Thyroid gland (tissue), 4 donors: Measurements from ENCODE around the gene TMEM18. TPM values are rescaled to one million over a fixed set of nuclear protein-coding genes. Genes with fewer than 3 reads are reported as not detected.

Source experiments
- DNase-seq, 2 donors: peaks; one replicate each; pipeline ENCODE4 v3.0.0-alpha.2; 2019
- H3K27ac ChIP-seq, 3 donors: fragments of 200-600 bp; sonication (generic); 1 replicate in 2 of 3; 2 replicates in 1 of 3; pipeline ENCODE4 v1.5.1; 2016 to 2019; ENCODE audit warnings: mild to moderate bottlenecking in 1 of 3, moderate library complexity in 1 of 3
- H3K27me3 ChIP-seq: fragments of 200-600 bp; sonication (generic); one replicate; pipeline ENCODE4 v1.5.1; 2019
- H3K36me3 ChIP-seq, 2 donors: fragments of 200-600 bp; sonication (generic); one replicate each; pipeline ENCODE4 v1.5.1; 2016 to 2019
- H3K4me1 ChIP-seq, 2 donors: fragments of 200-600 bp; sonication (generic); one replicate each; pipeline ENCODE4 v1.5.1; 2017 to 2019
- H3K4me3 ChIP-seq, 3 donors: fragments of 200-600 bp; sonication (generic); replicated peaks in 1 of 3; 1 replicate in 2 of 3; 2 replicates in 1 of 3; pipeline ENCODE4 v1.5.1; 2016; ENCODE audit warnings: mild to moderate bottlenecking in 1 of 3
- H3K9me3 ChIP-seq: fragments of 200-600 bp; sonication (generic); one replicate; pipeline ENCODE4 v1.5.1; 2017
- CTCF ChIP-seq, 6 experiments: fragments of 200-600 bp in 3 of 6; fragments of 450-650 bp in 3 of 6; sonication (generic) in 3 of 6; IDR thresholded peaks; one replicate each; pipeline ENCODE4 v1.5.1; 2016 to 2019; ENCODE audit warnings: antibody characterized with exemption in 6 of 6, mild to moderate bottlenecking in 2 of 6, inconsistent platforms in 1 of 6, moderate library complexity in 1 of 6
- POLR2A ChIP-seq, 2 donors: fragments of 450-650 bp; IDR thresholded peaks; one replicate each; pipeline ENCODE4 v1.6.1; 2017; ENCODE audit warnings: antibody characterized with exemption in 2 of 2, mild to moderate bottlenecking in 2 of 2, moderate library complexity in 1 of 2
- WGBS, 2 donors: methylation state at CpG; one replicate each; pipeline ENCODE4 v1.1.5; 2017; 5-methylcytosine and 5-hydroxymethylcytosine counted together
- intact Hi-C: fragments of 100-400 bp; cut with DNase I; formaldehyde crosslinking; loops from one replicate; pipeline ENCODE4 v1.15.1; 2023
- total RNA-seq, 4 donors: library from RNA; depleted of rRNA; stranded (reverse); fragments of >200 nt; gene quantifications; one replicate each; pipeline ENCODE4 v1.2.3, GENCODE V29; 2016

The TMEM18 gene
- total RNA-seq, 4 donors from 2014 or later, result 22.2 to 32.0 (median 28.7) TPM

DNA sequence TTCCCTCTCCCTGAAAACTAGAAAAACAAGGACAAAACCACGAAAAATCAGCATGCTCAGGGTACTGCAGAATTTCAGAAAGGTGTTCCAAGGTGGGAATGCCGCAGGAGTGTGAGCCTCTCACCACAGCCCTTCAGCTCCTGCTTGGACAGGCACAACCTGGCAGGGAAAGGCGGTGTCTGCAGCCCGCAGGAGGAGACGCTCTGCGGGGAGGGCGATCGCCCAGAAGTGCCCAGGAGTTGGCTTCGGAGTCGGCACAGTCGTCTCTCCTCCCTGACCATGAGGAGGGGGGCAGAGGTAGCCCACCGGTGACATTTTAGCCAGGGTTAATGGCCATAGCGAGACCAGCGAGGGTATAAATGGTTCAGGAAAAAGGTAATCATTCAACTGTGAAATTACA is 57.2 kb downstream of the TMEM18 start:
- peak overlapping the region in 1 of 3 donors; percentile 53 for H3K27ac ChIP-seq
- peak overlapping the region in 1 of 3 donors; percentile 2 for H3K4me3 ChIP-seq
- DNase-seq, result peak; percentile 54 to 63
- no peaks in the 10 kb centered on the region for H3K27me3 ChIP-seq
- intact Hi-C loops, result no loop called here
- H3K36me3 ChIP-seq, result no peaks in the 10 kb centered on the region
- H3K9me3 ChIP-seq, result no peaks in the 10 kb centered on the region
- 45 to 61% methylated on average over 14 of the region's 14 CpGs for WGBS, 2 donors
- TF ChIP-seq CTCF (IDR thresholded peaks at IDR 0.05), result no peak
- no peak for TF ChIP-seq POLR2A (IDR thresholded peaks at IDR 0.05)
- peaks cover 0 to 5% of the 10 kb centered on the region in 2 donors for H3K4me1 ChIP-seq

DNA sequence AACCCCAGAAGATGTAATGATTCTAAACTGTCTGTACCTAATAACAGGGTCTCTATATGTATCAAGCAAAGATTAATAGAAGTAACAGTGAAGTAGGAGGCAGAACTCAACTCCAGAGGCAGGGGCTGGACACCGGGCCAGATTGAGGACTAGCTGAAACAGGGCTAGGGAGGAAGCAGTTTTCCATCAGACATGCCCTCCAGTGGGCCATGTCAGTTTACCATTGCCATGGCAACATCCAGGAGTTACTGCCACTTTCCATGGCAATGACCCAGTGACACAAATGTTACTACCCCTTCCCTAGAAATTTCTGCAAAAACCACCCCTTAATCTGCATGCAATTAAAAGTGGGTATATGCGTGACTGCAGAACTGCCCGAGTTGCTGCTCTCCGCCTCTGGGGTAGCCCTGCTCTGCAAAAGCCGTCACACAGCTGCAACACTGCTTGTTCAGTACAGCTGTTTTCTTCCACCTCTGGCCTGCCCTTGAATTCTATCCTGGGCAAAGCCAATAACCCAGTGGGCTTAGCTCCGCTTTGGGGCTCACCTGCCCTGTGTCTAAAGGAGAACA is 58.7 kb downstream of the TMEM18 start:
- peaks cover 0 to 3% of the 10 kb centered on the region in 2 donors for H3K4me1 ChIP-seq
- DNase-seq, result no peak
- no peak overlapping the region for H3K4me3 ChIP-seq
- WGBS, 2 donors, result 90 to 91% methylated on average over 6 of the region's 6 CpGs
- TF ChIP-seq POLR2A (IDR thresholded peaks at IDR 0.05), result no peak
- no peak for TF ChIP-seq CTCF (IDR thresholded peaks at IDR 0.05)
- H3K9me3 ChIP-seq, result no peaks in the 10 kb centered on the region
- H3K27me3 ChIP-seq, result no peaks in the 10 kb centered on the region
- no peaks in the 10 kb centered on the region for H3K36me3 ChIP-seq
- intact Hi-C loops, result no loop called here
- no peak overlapping the region for H3K27ac ChIP-seq

DNA sequence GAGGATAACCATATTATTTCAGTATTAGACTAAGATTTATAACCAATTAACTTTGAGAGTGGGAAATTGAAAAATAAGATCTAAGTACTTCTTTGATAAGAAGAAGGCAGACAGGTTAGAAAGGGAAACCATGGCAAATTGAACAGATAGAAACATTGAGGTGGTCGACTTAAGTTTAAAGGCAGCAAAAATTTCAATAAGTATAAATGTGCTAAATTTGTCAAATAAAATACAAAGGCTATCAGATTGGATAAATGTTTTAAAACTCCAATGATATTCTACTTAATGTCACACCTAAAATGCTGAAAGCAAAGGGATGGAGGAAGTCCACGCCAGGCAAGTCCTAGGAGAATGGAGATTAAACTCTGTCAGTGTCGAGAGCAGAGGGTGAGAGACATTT is 59.2 kb downstream of the TMEM18 start:
- TF ChIP-seq POLR2A (IDR thresholded peaks at IDR 0.05) (no peak), CTCF (IDR thresholded peaks at IDR 0.05) (no peak)
- no peaks in the 10 kb centered on the region for H3K36me3 ChIP-seq
- DNase-seq, result no peak
- H3K27ac ChIP-seq, result no peak overlapping the region
- no peaks in the 10 kb centered on the region for H3K9me3 ChIP-seq
- no peaks in the 10 kb centered on the region for H3K27me3 ChIP-seq
- intact Hi-C loops, result no loop called here
- WGBS, 2 donors, result 90 to 91% methylated on average over 3 of the region's 3 CpGs
- H3K4me1 ChIP-seq, result peaks cover 0 to 3% of the 10 kb centered on the region in 2 donors
- no peak overlapping the region for H3K4me3 ChIP-seq
